Measurements from ENCODE around the gene LRP8.

GRCh38 chr1:53366901-53367502 is 39.1 kb upstream of the LRP8 start:
- TF ChIP-seq CTCF (IDR thresholded peaks at IDR 0.05) (no peak), POLR2A (IDR thresholded peaks at IDR 0.05) (no peak)

All from gastroesophageal sphincter (tissue), 3 donors.